Measurements from ENCODE around the gene HEPACAM.

The HEPACAM gene

GRCh38 chr11:124899383-124900145, 36.3 kb downstream of the HEPACAM start:
- no peak for DNase-seq (ENCODE audit: low spot score)

GRCh38 chr11:124898711-124899110, 37.1 kb downstream of the HEPACAM start:
- DNase-seq (ENCODE audit: low spot score) = no peak

- DNase-seq (ENCODE audit: low spot score) = no peak
These were observed 37.6 kb downstream of the HEPACAM start for GRCh38 chr11:124898263-124898680.

GRCh38 chr11:124897674-124898262, 38.1 kb downstream of the HEPACAM start, which contains the start of gene ROBO4:
Gene ROBO4, minus strand, starts transcription at chr11:124897865. Its CDS starts 70 bp downstream, at chr11:124897795.
- DNase-seq (ENCODE audit: low spot score) = no peak

- no peak for DNase-seq (ENCODE audit: low spot score)
These were observed 38.9 kb downstream of the HEPACAM start for GRCh38 chr11:124896821-124897391.

- no peak for DNase-seq (ENCODE audit: low spot score)
These were observed 39.6 kb downstream of the HEPACAM start for GRCh38 chr11:124896071-124896750.

- DNase-seq (ENCODE audit: low spot score) = no peak
These were observed 40.3 kb downstream of the HEPACAM start for GRCh38 chr11:124895471-124895971.

GRCh38 chr11:124894606-124895430, 41.0 kb downstream of the HEPACAM start:
- no peak for DNase-seq (ENCODE audit: low spot score)

GRCh38 chr11:124893781-124894401, 42.0 kb downstream of the HEPACAM start:
- no peak for DNase-seq (ENCODE audit: low spot score)

GRCh38 chr11:124892750-124893454, 42.9 kb downstream of the HEPACAM start:
- DNase-seq (ENCODE audit: low spot score) = no peak

- no peak for DNase-seq (ENCODE audit: low spot score)
These were observed 43.7 kb downstream of the HEPACAM start for GRCh38 chr11:124892146-124892545.

GRCh38 chr11:124891373-124891861, 44.4 kb downstream of the HEPACAM start:
- DNase-seq (ENCODE audit: low spot score) = no peak

GRCh38 chr11:124890683-124891372, 45.0 kb downstream of the HEPACAM start:
- no peak for DNase-seq (ENCODE audit: low spot score)

GRCh38 chr11:124890151-124890550, 45.7 kb downstream of the HEPACAM start:
- DNase-seq (ENCODE audit: low spot score) = no peak

- no peak for DNase-seq (ENCODE audit: low spot score)
These were observed 46.4 kb downstream of the HEPACAM start for GRCh38 chr11:124889191-124890091.

- no peak for DNase-seq (ENCODE audit: low spot score)
These were observed 48.2 kb downstream of the HEPACAM start for GRCh38 chr11:124887667-124888013.

- no peak for DNase-seq (ENCODE audit: low spot score)
These were observed 48.7 kb downstream of the HEPACAM start for GRCh38 chr11:124886978-124887666.

GRCh38 chr11:124886476-124886875, 49.4 kb downstream of the HEPACAM start:
- no peak for DNase-seq (ENCODE audit: low spot score)

Measured in hematopoietic multipotent progenitor cell treated with erythropoietin and hydrocortisone succinate and interleukin-3 and kit ligand, for 15 days (in vitro differentiated cells).